ENCODE data around the gene NR2F1. TPM values are rescaled to one million over a fixed set of nuclear protein-coding genes. Genes with fewer than 3 reads are reported as not detected.

The NR2F1 gene
- total RNA-seq, 1 donor from 2014 or later: 3.4 TPM

DNA sequence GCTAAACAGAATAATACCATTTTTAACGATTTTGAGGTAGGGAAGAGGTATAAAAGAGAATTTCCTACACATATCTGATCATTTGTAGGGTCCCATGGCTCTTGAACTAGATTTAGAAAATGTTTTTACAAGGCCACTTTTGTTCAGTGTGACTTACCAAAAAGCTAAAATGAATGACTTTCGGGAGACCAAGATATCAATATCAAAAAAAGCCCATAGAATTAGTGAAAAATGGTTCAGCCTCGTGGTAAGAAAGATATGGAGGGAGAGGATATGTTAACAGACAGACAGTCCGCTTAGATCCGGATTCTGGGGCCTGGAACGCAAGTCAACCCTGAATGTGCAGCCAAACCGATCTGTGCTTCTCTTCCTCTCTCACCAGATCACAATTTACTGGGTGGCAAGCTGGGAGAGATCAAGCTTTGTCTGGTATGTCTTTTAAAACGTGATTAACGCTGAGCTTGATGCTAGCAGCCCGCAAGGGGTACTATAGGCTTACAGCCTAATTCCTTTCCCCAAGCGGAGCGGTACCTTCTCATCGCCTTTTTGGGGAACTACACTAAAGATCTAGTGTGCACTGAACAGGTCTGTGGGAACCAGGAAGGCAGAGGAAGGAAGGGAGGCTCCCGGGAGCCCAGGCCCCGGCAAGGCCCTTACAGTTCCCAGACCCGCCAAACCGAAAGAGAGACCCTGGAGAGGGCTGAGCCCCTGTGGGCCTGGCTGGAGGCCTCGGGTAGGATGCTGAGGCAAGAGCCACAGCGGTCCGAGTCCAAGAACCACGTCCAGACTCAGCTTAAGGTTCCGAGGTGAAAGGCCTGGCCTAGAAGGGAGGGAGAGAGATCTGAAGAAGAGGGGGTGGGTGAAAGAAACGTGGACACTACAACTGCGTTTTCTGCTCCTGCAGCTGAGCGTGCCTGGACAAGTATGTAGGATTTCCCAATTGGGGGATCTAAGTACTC is 4.9 kb upstream of the NR2F1 start:
- no peak for DNase-seq (ENCODE audit: low read depth)

DNA sequence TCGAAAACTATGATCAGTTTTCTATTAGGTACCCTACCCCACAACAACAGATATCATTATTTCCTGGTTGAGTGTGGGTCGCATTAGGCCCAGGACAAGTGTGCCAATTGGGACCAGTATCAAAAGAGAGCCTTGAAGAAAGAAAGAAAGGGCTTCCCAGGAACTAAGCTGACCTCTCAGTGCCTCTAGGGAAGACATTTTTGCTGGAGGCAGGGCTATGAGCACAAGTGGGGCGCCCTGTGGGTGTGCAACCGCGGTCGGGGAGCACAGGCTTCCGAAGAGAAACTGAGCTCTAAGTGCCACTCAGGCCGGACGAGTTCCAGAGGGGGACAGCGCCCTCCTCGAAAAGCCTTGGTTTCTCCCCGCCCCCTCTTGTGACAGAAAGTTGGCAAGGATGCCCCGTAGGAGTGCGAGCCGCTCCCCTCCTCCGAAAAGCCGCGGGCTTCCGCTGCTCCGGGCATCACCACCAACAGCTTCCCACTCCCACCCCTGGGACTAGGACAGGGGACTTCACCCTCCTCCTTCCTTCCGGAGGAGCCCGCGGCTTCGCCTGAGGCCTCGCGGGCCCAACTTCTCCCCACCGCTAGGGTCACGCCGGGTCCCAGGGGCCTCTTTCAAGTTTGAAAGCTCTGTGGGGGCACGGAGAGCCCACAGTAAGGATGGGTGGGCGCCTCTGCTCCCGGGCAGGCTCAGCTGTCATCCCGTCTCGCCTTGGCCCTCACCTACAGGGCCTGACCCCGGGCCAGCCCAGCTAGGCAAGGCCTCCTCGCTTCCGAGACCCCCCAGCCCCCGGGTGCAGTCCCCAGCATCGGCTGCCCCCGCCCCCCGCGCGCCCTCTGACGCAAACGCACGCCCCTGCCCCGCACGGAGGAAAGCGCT is 4.0 kb upstream of the NR2F1 start:
- DNase-seq (ENCODE audit: low read depth): no peak

DNA sequence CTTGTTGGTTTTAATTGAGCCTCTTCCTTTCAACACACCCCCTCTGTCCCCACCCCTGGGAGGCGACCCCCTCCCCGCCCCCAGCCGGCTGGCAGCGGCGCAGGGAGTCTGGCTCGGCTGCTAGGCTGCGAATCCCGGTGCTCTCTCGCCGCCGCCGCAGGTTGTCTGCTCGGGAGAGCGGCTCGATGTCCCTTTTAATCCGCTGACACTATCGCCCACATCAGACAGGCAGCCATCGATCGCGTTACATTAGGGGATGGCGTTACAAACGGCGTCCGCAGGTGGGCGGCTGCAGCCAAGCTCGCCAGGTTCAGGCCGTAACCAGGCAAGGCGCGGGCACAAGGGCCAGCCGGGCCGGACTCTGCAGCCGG is 3.3 kb upstream of the NR2F1 start:
- DNase-seq (ENCODE audit: low read depth): no peak

DNA sequence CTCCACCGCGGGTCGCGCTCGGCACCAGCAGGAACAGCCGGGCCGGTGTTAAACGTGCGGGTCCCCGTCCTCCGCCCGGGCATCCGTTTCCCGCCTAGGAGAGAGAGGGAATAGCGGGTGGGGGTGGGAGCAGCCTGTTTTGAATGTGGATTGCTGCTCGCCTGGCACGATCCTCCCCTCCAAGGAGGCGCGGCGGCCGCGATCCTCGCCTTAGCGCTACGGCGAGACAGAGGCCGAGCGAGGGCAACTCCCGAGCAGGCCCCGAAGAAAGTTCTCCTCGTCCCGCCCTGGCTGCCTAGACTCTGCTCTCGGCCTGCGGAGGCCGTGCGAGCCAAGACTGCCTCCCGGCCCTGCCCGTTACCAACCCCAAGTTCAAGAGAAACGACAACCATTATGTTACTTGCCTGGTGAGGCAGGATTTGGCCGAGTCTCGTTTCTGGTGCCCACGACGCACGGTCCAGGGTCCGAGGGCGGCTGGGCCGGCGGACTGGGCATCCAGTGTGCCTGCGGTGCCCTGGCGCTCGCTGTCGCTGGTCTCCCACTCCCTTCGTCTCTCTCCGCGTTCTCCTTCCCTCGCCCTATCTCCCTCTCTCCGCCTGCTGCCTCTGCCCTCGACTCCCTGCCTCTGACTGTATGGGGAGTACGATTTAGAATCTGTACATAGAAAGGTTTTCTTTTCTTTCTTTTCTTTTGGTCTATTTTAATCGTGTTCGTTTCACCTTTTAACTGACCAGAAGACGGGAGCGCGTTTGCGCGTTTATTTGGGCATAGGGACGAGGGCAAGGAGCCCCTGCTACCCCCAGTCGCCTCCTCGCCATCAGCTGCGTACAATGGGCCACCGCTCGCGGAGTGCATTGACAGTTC is 2.7 kb upstream of the NR2F1 start:
- no peak for DNase-seq (ENCODE audit: low read depth)

DNA sequence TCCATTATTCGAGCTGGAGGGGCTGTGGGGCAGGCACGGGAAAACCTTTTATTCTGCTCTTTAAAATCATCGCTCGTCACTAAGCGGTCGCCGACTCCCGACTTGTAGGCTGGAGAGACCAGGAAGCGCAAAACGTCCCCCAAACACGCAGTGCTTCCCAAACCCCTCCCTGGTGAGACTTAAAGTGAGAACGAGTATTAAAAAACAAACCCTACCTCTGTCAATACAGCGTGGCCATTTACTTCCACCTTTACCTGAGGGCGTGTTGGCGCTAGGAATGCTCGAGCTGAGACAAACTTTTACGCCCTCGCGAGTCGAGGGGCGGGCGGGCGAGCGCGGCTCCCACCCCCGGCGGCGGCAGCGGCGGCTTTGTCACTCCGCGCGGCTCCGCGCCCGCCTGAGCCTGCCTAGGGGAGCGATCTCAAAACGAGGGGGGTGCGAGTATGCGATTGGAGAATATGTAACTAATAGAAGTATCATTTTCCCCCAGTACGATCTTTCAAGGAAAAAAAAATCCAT is 2.0 kb upstream of the NR2F1 start, which contains the start of gene NR2F1-AS1:
TSS of gene NR2F1-AS1 (minus strand) at position 293 of the 519 bp plus-strand sequence.
- no peak for DNase-seq (ENCODE audit: low read depth)

DNA sequence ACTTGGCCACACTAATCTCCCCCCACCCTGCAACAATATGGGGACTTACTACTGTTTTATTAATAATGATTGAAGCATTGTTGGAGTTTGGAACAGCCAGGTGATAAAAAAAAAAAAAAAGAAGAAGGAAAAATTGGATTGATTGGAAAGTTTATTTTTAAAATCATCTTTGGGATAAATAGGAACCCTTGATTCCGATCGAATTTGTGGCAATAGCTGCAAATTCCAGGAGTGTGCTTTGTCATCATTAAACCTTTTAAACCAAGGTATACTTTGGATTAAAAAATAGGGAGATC is 907 bp upstream of the NR2F1 start:
- no peak for DNase-seq (ENCODE audit: low read depth)

DNA sequence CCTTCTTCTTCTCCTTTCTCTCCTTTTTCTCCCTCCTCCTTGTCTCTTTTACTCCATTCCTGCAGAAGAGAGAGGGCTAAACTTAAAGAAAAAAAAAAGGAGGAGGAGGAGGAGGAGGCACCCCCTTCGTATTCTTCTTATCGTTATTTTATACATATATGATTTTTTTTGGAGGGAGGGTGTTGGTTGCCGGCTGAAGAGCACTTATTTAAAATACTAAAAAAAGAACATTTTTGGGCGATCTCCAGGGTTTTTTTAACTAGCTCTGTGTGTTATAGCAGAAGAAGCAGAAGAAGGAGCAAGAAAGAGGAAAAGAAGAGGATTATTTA is 381 bp downstream of the NR2F1 start:
- DNase-seq (ENCODE audit: low read depth): no peak

DNA sequence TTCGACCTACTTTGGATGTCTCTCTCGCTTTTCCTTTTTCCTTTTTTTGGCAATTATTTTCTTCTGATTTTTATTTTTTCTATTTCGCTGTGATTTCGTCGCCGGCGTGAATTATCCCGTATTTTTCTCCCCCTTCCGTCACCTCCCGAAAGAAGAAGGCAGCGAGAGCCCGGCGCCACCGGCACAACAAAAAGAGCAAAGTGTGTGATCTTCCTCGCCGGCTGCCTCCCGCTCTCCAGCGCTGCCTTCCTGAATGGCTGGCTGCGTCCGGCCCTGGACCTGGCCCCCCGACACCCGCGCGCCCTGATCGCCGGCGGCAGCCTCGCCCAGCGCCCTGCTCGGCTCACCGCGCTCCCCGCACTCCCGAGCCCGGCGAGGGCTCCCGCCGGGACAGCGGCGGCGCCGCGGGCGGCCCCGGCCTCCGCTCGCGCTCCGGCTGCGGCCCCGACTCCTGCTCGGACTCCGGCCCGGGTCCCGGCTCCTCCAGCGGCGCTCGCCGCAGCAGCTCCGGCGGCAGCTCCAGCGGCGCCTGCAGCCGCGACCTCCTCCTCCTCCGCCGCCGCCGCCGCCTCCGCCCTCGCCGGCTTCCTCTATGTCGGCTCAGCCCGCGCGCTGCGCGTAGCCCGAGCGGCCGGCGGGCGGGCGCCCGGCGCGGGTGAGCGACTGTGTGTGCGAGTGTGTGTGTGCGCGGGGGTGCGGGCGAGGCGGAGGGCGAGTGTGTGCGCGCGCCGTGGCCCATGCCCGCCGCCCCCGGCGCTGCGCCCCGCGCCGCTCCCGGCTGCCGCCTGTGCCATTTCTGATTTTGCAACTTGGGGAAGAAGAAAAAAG is 960 bp downstream of the NR2F1 start:
- no peak for DNase-seq (ENCODE audit: low read depth)

DNA sequence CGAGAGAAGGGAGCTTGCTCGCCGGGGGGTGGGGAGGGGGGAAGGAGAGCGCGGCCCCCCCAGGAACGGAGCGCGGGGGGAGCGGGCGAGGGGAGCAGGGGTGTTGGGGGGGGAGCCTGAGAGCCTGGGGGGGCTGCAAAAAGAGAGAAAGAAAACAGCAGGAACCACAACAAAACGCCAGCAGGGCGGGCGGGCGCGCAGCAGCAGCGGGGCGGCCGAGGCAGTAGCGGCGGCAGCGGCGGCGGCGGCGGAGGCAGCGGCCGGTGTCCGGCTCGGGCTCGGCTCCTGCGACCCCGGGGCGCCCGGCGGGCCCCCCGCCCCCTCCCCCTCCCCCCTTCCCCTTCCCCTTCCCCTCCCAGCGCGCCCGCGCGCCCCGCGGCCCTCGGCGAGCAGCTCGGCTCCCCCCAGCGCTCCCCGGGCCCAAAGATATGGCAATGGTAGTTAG is 1.6 kb downstream of the NR2F1 start:
- no peak for DNase-seq (ENCODE audit: low read depth)

DNA sequence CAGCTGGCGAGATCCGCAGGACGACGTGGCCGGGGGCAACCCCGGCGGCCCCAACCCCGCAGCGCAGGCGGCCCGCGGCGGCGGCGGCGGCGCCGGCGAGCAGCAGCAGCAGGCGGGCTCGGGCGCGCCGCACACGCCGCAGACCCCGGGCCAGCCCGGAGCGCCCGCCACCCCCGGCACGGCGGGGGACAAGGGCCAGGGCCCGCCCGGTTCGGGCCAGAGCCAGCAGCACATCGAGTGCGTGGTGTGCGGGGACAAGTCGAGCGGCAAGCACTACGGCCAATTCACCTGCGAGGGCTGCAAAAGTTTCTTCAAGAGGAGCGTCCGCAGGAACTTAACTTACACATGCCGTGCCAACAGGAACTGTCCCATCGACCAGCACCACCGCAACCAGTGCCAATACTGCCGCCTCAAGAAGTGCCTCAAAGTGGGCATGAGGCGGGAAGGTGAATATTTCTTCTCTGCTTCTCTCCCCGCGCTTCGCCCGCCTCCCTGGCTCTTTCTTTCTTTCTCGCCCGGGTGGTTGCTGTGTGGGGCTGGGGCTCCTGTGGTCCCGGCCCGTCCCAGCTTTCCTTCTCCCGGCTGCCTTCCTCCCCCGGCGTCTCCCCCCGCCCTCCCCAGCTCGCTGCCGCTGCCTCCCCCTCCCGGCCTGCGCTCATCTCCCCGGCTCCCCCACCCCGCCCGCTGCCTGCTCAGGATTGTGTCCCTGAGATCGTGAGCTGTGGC is 2.2 kb downstream of the NR2F1 start:
- DNase-seq (ENCODE audit: low read depth): no peak

DNA sequence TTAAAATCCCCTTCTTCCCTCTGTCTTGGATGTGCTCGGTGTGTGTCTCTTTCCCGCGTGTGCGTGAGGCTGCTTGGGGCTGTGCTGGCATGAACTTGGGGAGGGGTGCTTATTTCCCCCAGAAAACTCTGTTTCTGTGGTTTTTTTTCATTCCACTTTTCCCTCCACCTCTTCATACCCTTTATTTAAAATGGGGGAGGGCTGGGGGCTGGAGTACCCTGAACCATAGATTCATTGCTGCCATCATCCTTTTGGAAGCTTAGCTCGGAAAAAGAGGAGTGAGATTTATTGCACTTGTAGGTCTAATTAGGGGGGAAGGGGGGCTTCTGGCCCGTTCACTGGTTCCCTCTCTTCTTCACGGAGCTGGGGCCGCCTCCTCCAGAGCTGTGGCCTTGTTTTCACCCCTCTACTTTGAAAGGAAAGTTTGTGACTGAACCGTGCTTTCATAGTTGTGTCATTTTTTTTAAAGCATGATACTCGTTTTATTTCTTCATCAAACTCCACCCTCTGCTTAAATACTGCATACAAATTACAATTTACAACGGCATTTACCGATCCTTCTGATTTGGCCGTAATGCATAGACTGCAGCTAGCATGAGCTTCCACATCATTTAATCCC is 2.9 kb downstream of the NR2F1 start:
- no peak for DNase-seq (ENCODE audit: low read depth)

DNA sequence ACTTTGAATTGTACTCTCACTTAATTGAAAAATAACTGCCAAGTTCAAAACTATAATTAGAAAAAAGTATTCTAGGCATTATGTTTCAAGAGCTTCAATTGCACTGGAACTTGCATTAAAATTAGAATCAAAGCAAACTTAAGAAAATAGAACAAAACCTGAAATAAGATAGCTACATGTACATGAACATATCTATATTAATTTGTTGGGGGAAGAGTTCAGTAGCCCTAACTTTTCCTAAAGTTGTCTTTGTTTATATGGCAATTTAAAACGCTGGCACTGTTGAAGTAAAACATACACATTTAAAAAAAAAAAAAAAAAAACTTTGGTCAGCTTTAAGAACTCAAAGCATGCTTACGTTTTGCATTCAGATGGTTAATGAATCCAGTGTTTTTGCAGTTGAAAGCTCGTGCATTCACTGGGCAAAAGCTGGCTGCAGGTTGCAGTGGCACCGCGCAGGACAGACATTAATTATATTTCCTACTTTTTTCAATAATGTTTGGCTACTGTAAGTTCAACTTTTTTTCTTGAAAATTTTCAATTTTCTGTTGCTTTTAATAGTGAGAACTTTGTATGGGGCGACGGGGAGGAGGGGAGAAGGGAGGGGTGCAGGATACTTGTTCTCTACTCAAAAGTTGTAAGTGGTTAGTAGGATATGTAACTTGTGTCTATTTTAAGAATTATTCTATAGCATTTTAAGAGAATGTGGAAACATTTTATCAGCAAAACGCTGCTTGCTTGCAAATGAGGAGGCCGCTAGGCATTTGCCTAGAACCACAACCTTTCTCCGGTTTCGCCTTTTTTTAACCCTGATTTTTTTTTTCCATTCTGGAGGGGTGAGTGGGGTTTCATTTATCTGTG is 3.9 kb downstream of the NR2F1 start:
- no peak for DNase-seq (ENCODE audit: low read depth)

DNA sequence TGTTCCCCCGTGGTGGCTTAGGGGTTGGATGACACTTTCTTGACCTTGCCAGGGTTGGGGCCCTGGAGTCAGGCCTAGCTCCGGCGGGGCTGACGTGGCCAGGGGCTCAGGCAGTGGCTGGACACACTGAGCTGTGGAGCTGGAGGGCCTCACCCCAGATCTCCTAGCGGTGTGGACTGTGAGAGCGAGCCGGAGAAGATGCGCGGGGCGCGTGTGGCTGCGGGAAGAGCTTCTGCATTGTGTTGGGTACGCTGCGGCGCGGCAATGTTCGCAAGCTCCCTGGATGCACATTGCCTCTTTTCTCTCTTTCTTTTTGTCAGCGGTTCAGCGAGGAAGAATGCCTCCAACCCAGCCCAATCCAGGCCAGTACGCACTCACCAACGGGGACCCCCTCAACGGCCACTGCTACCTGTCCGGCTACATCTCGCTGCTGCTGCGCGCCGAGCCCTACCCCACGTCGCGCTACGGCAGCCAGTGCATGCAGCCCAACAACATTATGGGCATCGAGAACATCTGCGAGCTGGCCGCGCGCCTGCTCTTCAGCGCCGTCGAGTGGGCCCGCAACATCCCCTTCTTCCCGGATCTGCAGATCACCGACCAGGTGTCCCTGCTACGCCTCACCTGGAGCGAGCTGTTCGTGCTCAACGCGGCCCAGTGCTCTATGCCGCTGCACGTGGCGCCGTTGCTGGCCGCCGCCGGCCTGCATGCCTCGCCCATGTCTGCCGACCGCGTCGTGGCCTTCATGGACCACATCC is 4.8 kb downstream of the NR2F1 start:
- no peak for DNase-seq (ENCODE audit: low read depth)

DNA sequence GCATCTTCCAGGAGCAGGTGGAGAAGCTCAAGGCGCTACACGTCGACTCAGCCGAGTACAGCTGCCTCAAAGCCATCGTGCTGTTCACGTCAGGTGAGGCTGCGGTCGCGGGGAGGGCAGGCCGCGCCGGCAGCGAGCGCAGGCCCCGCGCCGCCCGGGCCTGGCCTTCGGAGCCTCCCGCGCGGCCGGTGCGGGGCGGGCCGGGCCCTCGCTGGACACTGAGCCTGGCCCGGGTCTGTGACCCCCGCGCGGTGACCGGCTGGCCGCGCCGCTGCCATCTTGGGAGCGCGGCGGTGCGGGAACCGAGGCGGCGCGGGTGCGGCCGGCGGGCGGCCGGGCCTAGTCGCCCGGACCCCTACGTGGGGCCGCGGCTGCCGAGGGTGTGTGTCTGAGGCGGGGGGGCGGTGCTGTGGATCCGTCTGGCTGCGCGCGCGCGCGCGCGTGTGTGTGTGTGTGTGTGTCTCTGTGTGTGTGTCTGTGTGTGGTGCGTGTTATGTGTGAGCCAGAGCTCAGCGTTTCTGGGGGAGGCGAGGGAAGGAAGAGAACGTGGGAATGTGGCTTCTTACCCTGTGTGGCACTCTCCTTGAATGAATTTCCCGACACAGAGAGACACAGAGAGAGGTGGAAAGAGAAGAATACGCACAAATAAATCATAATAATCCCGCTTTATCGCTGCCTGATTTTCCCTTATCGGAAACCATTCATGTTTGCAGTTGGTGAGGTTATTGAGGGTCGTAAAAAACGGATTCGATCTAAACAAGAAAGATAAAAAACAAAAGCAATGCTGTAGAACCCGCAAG is 5.5 kb downstream of the NR2F1 start:
- no peak for DNase-seq (ENCODE audit: low read depth)

DNA sequence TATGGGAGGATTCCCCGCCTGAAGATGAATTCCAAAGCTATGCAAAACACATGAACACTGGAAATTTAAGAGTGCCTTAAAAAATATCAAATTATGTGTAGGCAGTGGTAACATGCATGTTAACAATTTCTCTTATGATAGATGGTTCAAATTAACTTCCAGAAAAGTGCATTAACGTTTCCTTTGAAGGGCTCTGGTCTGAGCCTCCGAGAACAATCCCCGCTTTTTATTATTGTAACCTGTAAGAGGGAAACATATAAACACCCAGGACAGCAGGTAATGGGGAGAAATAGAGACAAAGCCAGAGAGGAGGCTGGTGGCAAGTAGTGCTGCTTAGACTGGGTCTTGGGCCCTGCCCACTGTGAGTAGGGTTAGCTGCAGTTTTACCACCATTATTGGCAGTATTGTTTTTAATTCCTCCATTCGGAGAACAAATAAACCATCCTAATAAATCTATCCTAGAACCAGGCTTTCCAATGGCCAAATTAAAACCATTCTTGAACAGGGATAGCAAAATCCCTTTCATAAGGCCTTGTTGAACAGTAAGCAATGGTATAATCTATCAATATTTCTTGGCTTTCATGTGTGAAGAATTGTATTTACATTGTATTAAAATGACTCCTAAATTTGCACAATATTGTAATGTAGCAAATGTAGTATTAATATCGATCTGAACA is 6.3 kb downstream of the NR2F1 start:
- no peak for DNase-seq (ENCODE audit: low read depth)

DNA sequence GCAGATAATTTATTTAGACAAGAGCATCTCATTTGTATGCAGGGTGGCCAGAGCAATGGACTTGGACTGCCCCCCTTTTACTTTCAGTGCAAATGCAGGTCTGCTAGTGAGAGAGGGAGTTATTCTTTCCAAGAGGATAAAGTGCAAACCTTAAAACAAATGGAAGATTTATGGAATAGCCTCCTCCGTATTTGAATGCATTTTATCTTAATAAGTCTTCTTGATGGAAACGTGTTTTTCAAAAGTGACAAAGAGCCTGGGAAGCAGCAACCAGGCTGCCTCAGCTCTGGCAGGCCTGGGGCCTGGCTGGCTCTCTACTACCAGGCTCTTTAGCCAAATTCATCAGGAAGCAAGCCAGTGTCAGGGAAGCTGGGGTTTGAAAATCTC is 6.8 kb downstream of the NR2F1 start:
- no peak for DNase-seq (ENCODE audit: low read depth)

DNA sequence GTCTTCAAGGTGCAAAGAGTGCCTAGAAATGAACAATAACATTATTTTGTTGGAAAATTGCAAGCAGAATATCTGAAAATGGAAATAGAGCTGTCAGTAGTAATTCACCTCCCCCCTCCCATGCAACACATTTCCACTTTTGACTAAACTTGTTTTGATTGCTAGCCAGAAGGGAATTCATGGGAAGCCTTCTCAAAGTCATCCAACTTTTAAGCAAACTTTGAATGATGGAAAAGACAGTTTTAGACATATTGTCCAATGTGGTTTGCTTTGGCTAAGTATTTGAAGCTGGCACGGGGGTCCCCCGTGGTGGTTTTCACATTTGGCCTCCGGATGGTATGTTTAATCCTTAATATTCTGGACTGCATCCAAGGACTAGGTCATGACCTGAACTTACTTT is 7.5 kb downstream of the NR2F1 start:
- no peak for DNase-seq (ENCODE audit: low read depth)

Measured in renal cortical epithelial cell (primary cell).